Measurements from ENCODE around the gene EHMT2. TPM values are rescaled to one million over a fixed set of nuclear protein-coding genes. Genes with fewer than 3 reads are reported as not detected.

EHMT2 gene
- 64.3 and 65.7 TPM in 2 replicates for total RNA-seq (2022)
- Bru-seq, nascent RNA = percentile 67 among the genes with signal in this experiment
- BruChase-seq, experiment 1, labeled RNA remaining after a 2-hour chase = percentile 73 among the genes with signal in this experiment
- percentile 81 among the genes with signal in this experiment for BruChase-seq, experiment 2, labeled RNA remaining after a 6-hour chase
- long read RNA-seq, transcript EHMT2-202 (27 exons, 3,856 nt) = minor isoform, 13 of 59 reads
- long read RNA-seq, transcript EHMT2-203 (28 exons, 3,965 nt) = major isoform, 25 of 59 reads
- long read RNA-seq, partial matches to known transcripts = 10 of 59 reads
- long read RNA-seq, other reads (novel, unspliced or antisense) = 11 of 59 reads

DNA sequence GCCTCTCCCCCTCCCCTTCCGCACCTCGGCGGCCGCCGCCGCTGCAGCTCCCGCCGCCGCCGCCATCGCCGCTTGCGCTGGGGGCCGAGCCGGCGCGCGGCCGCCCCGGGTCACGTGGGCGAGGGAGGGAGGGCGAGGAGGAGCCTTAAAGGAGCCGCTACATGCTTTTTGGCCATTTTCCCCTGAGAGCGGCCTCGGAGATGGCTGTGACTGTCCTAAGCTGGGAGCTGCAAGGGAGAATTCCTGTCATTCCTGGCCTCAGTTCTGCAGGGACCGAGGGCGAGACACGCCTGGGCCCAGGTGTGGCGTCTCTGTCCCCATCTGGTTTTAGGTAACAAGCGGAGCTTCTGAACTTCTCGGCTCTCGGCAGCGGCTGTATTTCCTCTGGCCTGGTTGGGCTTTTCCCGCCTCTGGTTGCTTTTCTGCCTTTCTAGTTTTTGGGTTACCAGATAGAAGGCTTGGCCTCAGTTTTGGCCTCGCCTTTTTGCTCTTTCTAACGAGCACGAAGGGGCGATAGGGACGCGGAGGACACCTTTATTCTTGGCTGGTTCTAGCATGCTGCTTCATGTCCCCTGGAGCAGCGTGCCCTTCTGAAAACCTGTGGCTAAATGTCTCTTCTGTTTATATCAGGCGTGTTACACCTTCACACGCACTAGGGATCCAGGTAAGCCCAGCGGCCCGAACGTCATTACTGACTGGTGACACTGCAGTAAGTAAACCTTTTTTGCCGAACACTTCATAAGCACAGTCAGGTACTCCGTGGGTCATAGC, at the start of gene EHMT2:
TSS of gene EHMT2 (minus strand) at position 87 of the 771 bp plus-strand sequence. CDS start at position 66, 21 bp downstream.
- Mint-ChIP-seq H3K27me3 (ENCODE audit: insufficient read depth, unreplicated experiment) (no peaks in the 10 kb centered on the region), H3K4me3 (ENCODE audit: unreplicated experiment) (peak within 1 kb of the TSS; percentile 96), H3K4me1 (ENCODE audit: low read depth, unreplicated experiment) (peaks cover 15% of the 10 kb centered on the region), H3K9me3 (ENCODE audit: unreplicated experiment) (no peaks in the 10 kb centered on the region), H3K36me3 (ENCODE audit: insufficient read depth, unreplicated experiment) (peaks cover 51% of the 10 kb centered on the region), H3K27ac (ENCODE audit: unreplicated experiment) (peak within 1 kb of the TSS; percentile 91)
- TSS peak; percentile 89 for BruUV-seq (replicated peaks)
- no peaks in the 10 kb centered on the region for H3K27me3 ChIP-seq (replicated peaks; ENCODE audit: control insufficient read depth, insufficient read depth, low read length)
- intact Hi-C loops (cut with micrococcal nuclease; ENCODE audit: unreplicated experiment) = loop anchor here (1.0 kb wide), 2 partner anchors 34 to 55 kb away; no protein-coding TSS in a partner anchor
- CTCF ChIA-PET = interaction anchor here (0.6 to 3.2 kb wide), 7 partner anchors 11 to 157 kb away, joined by 3 to 24 read pairs (median 4); partner anchors contain the start of gene DXO
- H3K9me3 ChIP-seq = no peaks in the 10 kb centered on the region
- H3K4me1 ChIP-seq = peaks cover 12% of the 10 kb centered on the region
- peak within 1 kb of the TSS; percentile 97 for H3K4me3 ChIP-seq (ENCODE audit: low read depth, low read length)
- POLR2A ChIA-PET = interaction anchor here (0.6 to 2.0 kb wide), 14 partner anchors 8 to 401 kb away, joined by 3 to 19 read pairs (median 4); partner anchors contain the start of genes CFB, DXO, HSPA1A and HSPA1L
- TF ChIP-seq, protein P1, sequence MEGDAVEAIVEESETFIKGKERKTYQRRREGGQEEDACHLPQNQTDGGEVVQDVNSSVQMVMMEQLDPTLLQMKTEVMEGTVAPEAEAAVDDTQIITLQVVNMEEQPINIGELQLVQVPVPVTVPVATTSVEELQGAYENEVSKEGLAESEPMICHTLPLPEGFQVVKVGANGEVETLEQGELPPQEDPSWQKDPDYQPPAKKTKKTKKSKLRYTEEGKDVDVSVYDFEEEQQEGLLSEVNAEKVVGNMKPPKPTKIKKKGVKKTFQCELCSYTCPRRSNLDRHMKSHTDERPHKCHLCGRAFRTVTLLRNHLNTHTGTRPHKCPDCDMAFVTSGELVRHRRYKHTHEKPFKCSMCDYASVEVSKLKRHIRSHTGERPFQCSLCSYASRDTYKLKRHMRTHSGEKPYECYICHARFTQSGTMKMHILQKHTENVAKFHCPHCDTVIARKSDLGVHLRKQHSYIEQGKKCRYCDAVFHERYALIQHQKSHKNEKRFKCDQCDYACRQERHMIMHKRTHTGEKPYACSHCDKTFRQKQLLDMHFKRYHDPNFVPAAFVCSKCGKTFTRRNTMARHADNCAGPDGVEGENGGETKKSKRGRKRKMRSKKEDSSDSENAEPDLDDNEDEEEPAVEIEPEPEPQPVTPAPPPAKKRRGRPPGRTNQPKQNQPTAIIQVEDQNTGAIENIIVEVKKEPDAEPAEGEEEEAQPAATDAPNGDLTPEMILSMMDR (IDR thresholded peaks at IDR 0.05; ENCODE audit: insufficient read depth in 1 of 2, low read depth in 1 of 2, low read length in 1 of 2, severe bottlenecking in 1 of 2, unreplicated experiment in 1 of 2) = no peak
- peak; percentile 84 to 90 for DNase-seq
- no peaks in the 10 kb centered on the region; the same call in none of the 2 replicates for H3K36me3 ChIP-seq (ENCODE audit: control insufficient read depth, insufficient read depth, low read length)

DNA sequence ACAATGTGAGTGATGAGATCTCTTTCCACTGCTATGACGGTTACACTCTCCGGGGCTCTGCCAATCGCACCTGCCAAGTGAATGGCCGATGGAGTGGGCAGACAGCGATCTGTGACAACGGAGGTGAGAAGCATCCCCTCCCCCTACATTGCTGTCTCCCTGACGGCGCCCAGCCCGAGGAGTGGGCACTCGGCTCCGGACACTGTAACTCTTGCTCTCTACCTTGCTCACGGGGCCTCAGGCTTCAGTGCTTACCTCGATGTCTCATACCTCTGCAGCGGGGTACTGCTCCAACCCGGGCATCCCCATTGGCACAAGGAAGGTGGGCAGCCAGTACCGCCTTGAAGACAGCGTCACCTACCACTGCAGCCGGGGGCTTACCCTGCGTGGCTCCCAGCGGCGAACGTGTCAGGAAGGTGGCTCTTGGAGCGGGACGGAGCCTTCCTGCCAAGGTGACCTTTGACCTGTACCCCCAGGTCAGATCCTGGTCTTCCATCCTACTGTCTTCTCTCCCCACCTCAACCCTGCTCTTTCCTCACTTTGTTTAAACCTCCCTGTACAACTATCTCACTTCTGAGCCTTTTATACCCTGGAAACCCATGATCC, 49.7 kb upstream of the EHMT2 start:
- Mint-ChIP-seq H3K36me3 (ENCODE audit: insufficient read depth, unreplicated experiment) (peaks cover 27% of the 10 kb centered on the region), H3K27ac (ENCODE audit: unreplicated experiment) (peak overlapping the region; percentile 94), H3K4me3 (ENCODE audit: unreplicated experiment) (peak overlapping the region; percentile 58), H3K9me3 (ENCODE audit: unreplicated experiment) (no peaks in the 10 kb centered on the region), H3K27me3 (ENCODE audit: insufficient read depth, unreplicated experiment) (no peaks in the 10 kb centered on the region), H3K4me1 (ENCODE audit: low read depth, unreplicated experiment) (peaks cover 40% of the 10 kb centered on the region)
- H3K36me3 ChIP-seq (ENCODE audit: control insufficient read depth, insufficient read depth, low read length) = peaks cover 4% of the 10 kb centered on the region
- TF ChIP-seq, protein P1 (IDR thresholded peaks at IDR 0.05; ENCODE audit: insufficient read depth in 1 of 2, low read depth in 1 of 2, low read length in 1 of 2, severe bottlenecking in 1 of 2, unreplicated experiment in 1 of 2) = no peak
- ChIA-PET POLR2A (no interaction called here), CTCF (no interaction called here)
- H3K9me3 ChIP-seq = no peaks in the 10 kb centered on the region
- no peaks in the 10 kb centered on the region for H3K27me3 ChIP-seq (replicated peaks; ENCODE audit: control insufficient read depth, insufficient read depth, low read length)
- BruUV-seq (replicated peaks) = no TSS peak
- peaks cover 32% of the 10 kb centered on the region for H3K4me1 ChIP-seq
- intact Hi-C loops (cut with micrococcal nuclease; ENCODE audit: unreplicated experiment) = no loop called here
- DNase-seq = no peak
- H3K4me3 ChIP-seq (ENCODE audit: low read depth, low read length) = no peak overlapping the region

All from Caco-2 (cell line).